Measurements from ENCODE around the gene NRARP. TPM values are rescaled to one million over a fixed set of nuclear protein-coding genes. Genes with fewer than 3 reads are reported as not detected.

NRARP gene
- total and polyA plus RNA-seq, 10 of the 15 experiments (the other 5 are each of a cell fraction or from before 2014, with no cell fraction given): 0.06 to 9.2 (median 2.2) TPM; not detected in 2

- TF ChIP-seq MTA2 (IDR thresholded peaks at IDR 0.05; ENCODE audit: low read depth): no peak
- TF ChIP-seq BMI1 (IDR thresholded peaks at IDR 0.05; ENCODE audit: borderline replicate concordance): no peak
- TF ChIP-seq SKIL (IDR thresholded peaks at IDR 0.05; ENCODE audit: low read depth, poor library complexity, severe bottlenecking): no peak
- TF ChIP-seq EGR1 (IDR thresholded peaks at IDR 0.05; ENCODE audit: borderline replicate concordance in 1 of 2, low read depth in 2 of 2, low read length in 2 of 2): no peak
- no peak for TF ChIP-seq ATF7 (IDR thresholded peaks at IDR 0.05; ENCODE audit: low read depth)
- TF ChIP-seq RELB (IDR thresholded peaks at IDR 0.05; ENCODE audit: low read depth): no peak
- no peak for TF ChIP-seq ASH2L (IDR thresholded peaks at IDR 0.05; ENCODE audit: borderline replicate concordance, low read depth)
Measured at GRCh38 chr9:137311986-137312851, 10.1 kb upstream of the NRARP start (continued).

All from GM12878 (cell line).